Bone marrow (tissue), 2 donors: ENCODE data around the gene GNG2.
A peak's percentile ranks its signal among the peaks of the same experiment; 100 is the strongest.

Source experiments
- DNase-seq, 2 donors: peaks; one replicate each; lab custom pipeline; 2025; lab: John Stamatoyannopoulos, UW

GNG2 gene

GRCh38 chr14:51860164-51860824, at the start of gene GNG2:
Gene GNG2, plus strand, starts transcription at chr14:51860612. Its CDS starts 90,067 bp downstream, at chr14:51950679.
- peak; percentile 26 to 88 for DNase-seq

DNA sequence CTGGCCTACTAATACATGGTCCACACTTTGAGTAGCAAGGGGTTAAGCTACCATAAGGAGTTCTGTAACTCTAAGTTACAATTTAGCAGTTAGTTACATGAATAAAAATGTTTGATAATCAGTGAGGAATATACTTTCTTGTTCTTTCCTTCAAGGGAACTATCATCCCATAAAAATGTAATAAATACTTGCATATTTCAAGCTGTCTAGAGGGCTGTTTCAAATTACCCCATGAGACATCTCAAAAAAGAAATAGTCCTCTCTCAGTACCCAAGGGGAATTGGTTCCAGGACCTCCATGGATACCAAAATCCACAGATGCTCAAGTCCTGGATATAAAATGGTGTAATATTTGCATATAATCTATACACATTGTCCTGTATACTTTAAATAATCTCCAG, 48.7 kb upstream of the GNG2 start:
- no peak for DNase-seq

DNA sequence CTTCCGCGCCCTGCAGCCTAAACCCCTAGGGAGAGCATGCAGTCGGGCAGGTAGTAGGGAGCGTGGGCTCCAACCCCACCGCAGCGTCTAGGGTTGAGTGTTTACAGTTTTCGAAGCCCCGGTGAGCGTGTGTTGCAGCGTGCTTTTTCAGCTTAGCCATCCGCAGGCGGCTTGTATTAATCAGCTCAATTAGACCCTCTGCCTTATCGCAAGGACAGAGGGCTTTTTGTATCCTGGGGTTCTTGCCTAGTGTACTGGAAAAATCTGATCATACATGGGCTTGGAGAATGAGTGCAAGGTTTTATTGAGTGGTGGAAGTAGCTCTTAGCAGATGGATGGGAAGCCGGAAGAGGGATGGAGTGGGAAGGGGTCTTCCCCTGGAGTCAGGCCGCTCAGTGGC, 44.4 kb upstream of the GNG2 start:
- no peak for DNase-seq

DNA sequence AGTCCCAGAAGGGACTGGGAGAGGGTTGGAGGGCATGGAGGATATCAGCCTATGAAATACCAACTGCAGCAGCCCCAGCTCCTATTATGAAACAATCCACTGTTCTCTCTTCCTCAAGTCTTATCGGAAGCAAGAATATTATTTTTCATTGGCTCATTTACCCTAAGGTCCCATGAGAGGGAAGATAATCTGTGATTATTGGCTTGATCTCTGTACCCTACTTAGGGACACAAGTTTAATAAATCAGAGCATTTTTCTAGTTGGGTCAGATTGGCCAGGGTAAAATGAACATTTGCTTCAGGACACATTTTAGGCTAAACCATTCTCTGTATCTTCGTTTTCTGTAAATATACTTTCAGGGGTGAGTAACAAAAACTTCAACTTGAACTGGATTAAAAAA, 43.1 kb upstream of the GNG2 start:
- DNase-seq = no peak

DNA sequence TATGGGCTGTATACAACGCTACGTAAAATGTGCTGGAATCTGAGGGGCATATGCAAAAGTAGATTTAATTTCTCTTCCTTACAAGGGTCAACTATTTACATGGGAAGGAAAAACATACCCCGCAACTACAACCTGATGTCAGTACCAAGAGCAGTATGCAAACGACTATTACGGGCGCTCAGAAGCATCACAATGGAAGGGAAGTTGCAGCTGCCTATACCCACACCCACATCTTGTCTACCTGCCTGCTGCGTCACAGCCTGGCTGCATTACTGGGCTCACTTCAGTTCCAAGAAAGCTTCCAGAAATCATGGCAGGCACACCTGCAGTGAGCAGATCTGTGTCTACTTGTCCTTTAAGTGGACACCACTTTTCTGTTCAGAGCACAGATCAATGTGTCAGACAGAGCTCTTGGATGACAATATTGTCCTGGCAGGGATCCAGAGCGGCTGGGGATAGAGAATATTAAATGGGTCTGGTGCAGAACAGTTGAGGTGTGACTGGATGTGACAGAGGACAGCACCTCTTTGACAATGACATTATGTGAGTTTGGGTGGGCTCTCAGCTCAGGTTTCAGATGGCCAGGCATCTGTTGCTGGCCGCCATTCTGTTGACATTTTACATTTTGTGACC, 41.5 kb upstream of the GNG2 start:
- DNase-seq = no peak

GRCh38 chr14:51821822-51822221, 38.6 kb upstream of the GNG2 start:
- no peak for DNase-seq

GRCh38 chr14:51822499-51822898, 37.9 kb upstream of the GNG2 start:
- no peak for DNase-seq

GRCh38 chr14:51823706-51824105, 36.7 kb upstream of the GNG2 start:
- DNase-seq = no peak

DNA sequence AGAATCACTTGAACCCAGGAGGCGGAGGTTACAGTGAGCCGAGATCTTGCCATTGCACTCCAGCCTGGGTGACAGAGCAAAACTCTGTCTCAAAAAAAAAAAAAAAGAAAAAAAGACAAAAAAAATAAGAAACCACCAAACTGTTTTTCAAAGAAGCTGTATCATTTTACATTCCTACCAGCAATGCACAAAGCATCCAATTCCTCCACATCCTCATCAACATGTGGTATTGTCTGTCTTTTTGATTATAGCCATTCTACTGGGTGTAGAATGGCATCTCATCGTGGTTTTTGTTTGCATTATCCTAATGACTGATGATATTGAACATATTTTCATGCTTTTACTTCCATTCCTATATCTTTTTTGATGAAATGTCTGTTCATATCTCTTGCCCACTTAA, 36.2 kb upstream of the GNG2 start:
- DNase-seq = no peak

- DNase-seq = no peak
Observed at GRCh38 chr14:51825926-51826325, 34.5 kb upstream of the GNG2 start.

GRCh38 chr14:51828017-51828797, 32.2 kb upstream of the GNG2 start:
- DNase-seq = peak; percentile 30 to 80

GRCh38 chr14:51834240-51834639, 26.2 kb upstream of the GNG2 start:
- DNase-seq = no peak

GRCh38 chr14:51836417-51836816, 24.0 kb upstream of the GNG2 start:
- DNase-seq = no peak

DNA sequence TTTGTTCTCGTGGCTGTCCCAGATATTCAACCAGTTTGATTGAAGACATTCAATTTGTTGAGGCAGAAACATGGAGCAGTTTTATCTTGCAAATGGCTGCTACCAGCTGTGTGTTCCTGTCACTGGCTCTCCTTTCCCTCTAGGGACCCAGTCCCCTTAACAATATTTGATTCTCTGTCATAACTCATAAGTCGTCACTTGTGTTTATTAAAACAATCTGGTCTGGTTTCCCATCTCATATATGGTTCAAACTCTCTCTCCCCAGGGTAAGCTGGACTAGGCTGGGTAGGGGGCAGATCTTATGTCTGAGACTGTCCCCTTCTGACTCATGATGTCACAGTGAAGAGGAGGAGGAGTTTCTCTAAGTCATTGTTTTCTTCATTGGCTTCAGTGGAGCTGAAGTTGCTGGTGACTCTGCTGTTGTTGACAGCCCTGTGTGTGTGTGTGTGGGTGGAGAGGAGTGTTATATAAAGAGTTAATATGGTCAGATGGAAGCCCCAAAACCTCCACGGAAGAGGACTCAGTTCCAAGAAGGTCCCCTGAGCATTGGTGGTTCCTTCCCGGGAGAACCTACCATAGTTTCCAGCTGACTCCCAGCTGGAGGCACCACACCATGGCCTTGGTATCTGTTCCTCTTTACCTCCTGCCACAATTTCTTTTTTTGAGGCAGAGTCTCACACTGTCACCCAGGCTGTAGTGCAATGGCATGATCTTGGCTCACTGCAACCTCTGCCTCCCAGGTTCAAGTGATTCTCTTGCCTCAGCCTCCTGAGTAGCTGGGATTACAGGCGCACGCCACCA, 16.1 kb upstream of the GNG2 start:
- DNase-seq = no peak

DNA sequence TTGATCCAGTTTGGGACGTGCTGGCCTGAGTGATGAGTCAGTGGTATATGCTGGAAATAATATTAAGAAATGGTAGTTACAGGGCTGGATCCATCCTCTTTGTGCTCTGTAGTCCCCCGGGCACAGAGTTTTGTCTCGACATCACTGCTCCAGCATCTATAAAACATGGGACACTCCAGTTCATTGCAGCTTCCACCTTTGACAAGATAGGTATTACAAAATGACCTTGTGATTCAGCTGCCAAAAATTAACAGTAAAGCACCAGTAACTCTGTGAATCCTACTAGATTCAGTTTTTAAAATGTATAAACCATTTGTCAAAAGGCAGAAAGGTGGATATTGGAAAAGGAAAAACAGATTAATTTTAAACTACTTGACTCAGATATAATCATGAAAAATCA, 14.6 kb upstream of the GNG2 start:
- DNase-seq = no peak

DNA sequence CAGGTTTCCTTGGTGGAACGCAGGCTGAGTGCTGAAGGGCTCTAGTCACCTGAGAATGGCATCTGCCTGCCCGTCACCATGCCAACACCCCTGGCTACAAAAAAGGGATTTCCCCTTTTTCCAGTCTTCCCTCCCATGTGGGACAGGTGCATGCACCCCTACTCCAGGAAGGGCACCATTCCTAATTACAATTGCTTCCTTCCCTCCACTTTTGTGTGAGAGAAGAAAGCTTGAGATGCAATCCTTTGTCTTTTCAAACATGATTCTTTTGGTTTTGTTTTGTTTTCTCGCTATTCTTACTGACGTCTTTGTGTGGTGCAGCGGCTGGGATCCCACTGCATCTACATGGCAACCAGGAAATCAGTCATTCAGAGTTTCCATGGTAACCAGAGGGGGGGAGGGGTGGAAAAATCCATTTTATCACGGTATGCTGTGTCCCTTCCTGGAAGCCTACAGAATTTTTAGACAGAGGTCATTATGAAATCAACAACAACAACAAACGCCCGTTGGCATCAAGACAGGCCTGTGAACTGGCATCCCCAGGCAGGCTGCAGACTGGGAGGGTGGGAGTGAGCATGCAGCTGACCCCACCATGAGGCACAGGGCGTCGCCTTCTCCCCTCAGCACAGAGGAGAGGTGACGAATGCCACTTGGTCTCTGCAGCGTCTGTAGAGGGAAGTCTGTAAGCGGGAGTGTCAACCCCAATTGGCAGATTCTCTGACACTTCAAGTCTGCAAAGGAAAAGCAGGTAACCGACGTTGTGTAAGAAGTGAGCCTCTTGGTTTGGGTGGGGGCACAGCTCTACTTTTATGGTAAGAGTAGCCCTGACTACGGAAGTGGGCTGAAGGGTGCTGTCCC, 13.6 kb upstream of the GNG2 start:
- DNase-seq = peak; percentile 56 to 99

DNA sequence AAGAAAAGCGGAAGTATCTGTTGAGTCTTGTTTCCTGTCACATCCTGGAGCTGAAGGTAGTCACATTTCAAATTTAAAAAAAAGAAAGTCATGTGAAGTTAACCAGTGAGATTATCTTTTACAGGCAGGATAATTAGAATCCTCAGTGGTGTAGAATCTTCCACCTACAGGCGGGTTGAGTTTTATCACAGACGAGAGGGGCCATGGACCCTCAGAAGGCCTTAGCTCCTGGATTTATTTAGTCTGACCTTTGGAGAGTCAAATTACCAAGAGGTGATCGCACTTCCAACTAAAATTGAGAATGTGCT, 13.0 kb upstream of the GNG2 start:
- DNase-seq = no peak

GRCh38 chr14:51848120-51848519, 12.3 kb upstream of the GNG2 start:
- DNase-seq = no peak

DNA sequence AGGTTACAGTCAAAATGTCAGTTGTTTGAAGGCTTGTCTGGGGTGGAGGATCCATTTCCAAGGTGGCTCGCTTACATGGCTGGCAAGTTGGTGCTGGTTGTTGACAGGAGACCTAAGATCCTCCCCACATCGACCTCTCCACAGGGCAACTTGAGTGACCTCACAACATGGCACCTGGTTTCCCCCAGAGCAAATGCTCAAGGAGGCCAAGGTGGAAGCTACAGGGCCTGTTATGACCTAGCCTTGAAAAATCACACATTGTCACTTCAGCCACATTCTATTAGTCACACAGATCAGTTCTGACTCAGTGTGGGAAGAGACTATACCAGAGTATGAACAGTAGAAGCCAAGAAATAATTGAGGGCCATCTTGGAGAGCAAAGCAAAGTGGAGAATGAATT, 11.3 kb upstream of the GNG2 start:
- no peak for DNase-seq

GRCh38 chr14:51850651-51851050, 9.8 kb upstream of the GNG2 start:
- DNase-seq = no peak

DNA sequence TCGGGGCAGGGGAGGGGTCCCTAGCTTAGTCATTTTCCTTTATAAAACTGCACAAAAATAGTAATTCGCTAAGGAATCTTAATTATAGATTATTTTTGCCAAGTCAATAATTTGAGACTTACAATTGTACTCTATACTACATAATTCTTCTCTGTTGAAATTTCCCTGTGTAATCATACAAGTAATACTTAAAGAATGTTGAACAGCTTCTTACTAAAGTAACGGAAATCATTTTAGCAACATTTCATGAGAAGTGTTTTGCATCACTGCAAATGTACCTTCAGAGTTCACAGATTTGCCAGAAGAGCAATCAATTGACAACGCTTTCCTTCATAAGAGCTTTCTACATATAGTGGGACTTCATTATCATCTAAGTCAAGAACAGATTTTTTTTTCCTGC, 7.9 kb upstream of the GNG2 start:
- DNase-seq = no peak

DNA sequence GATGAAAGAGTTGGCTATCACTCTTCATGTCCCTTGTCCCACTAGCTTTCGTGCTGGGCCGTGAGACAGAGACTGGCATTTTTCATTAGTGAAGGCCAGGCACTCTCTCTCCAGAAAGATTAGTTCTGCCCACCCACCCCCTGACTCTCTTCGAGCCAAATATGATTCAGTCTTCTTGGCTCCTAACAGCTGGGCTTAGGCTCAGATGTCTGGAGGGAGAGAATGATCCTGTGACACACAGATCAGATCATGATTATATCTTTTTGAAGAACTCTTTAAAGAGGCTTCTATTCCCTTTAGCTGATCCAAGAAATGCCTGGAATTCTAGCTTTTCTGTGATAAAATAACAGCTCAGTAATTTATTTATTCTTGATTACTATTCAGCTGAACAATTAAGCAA, 5.2 kb upstream of the GNG2 start:
- DNase-seq = no peak
